ENCODE results near the gene DHRSX. TPM values are rescaled to one million over a fixed set of nuclear protein-coding genes. Genes with fewer than 3 reads are reported as not detected.
"Not testable (repeated sequence)": the region's sequence is repeated elsewhere in the genome, so short reads cannot be mapped to it uniquely, and the experiment has no call there.

The DHRSX gene
- total RNA-seq, 2 donors from 2014 or later: 14.8 to 46.5 TPM

DNA sequence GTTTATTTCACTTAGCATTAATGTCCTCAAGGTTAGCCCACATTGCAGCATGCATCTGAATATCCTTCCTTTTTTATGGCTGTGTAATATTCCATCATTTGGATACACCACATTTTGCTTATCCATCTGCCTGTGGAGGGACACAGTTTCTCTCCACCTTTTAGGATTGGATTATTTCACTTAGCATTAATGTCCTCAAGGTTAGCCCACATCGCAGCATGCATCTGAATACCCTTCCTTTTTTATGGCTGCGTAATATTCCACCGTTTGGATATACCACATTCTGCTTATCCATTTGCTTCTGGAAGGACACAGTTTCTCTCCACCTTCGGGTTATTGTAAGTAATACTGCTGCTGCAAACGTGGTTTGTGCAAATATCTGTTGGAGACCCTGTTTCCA lies 110.0 kb downstream of the DHRSX start:
- DNase-seq: no peak
- Histone ChIP-seq H3K4me3 (no peak overlapping the region), H3K9me3 (no peaks in the 10 kb centered on the region), H3K36me3 (replicated peaks in 1 of 2; ENCODE audit: insufficient read depth in 1 of 2, low read depth in 2 of 2) (no peaks in the 10 kb centered on the region), H3K27me3 (no peaks in the 10 kb centered on the region), H3K4me1 (peaks cover 17% of the 10 kb centered on the region), H3K27ac (no peak overlapping the region)
- no peak for TF ChIP-seq POLR2A (IDR thresholded peaks at IDR 0.05)
- TF ChIP-seq, protein P1, sequence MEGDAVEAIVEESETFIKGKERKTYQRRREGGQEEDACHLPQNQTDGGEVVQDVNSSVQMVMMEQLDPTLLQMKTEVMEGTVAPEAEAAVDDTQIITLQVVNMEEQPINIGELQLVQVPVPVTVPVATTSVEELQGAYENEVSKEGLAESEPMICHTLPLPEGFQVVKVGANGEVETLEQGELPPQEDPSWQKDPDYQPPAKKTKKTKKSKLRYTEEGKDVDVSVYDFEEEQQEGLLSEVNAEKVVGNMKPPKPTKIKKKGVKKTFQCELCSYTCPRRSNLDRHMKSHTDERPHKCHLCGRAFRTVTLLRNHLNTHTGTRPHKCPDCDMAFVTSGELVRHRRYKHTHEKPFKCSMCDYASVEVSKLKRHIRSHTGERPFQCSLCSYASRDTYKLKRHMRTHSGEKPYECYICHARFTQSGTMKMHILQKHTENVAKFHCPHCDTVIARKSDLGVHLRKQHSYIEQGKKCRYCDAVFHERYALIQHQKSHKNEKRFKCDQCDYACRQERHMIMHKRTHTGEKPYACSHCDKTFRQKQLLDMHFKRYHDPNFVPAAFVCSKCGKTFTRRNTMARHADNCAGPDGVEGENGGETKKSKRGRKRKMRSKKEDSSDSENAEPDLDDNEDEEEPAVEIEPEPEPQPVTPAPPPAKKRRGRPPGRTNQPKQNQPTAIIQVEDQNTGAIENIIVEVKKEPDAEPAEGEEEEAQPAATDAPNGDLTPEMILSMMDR (IDR thresholded peaks at IDR 0.05): no peak
- intact Hi-C loops (cut with DNase I): no loop called here
- no peak for ATAC-seq
- WGBS, 2 donors: 95 to 98% methylated on average over 5 of the region's 5 CpGs

DNA sequence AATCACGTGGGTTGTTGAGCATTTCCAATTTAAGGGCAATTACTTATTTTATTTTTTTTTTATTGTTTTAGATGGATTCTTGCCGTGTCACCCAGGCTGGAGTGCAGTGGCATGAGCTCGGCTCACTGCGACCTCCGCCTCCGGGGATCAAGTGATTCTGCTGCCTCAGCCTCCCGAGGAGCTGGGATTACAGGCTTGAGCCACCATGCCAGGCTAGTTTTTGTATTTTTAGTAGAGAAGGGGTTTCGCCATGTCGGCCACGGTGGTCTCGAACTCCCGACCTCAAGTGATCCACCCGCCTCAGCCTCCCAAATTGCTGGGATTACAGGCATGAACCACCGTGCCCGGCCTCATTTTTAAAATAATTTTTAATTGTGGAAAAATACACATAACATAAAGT lies 111.0 kb downstream of the DHRSX start:
- intact Hi-C loops (cut with DNase I); ATAC-seq; H3K27me3 ChIP-seq; H3K9me3 ChIP-seq; DNase-seq; H3K4me3 ChIP-seq; H3K27ac ChIP-seq; H3K36me3 ChIP-seq (replicated peaks in 1 of 2; ENCODE audit: insufficient read depth in 1 of 2, low read depth in 2 of 2): not testable (repeated sequence)
- peaks cover 14% of the 10 kb centered on the region for H3K4me1 ChIP-seq
- 91 to 98% methylated on average over 15 of the region's 15 CpGs for WGBS, 2 donors

DNA sequence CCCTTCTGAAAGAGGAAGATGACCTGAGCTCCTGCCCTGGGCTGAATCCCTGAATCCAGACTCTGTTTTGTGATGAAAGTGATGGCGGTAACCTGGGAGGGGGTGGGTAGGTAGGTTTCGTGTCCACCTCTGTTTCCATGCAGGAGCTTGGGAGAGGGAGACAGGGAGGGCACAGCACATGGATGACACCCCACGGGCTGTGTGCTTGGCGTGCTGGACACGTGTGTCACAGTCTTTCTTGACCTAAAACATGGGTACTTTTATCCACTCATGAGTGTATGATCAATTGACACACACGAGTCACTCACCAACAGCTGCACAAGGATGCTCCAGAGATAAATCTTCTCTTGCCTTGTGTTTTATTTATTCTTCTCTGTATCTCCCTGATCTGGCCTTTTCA lies 111.5 kb downstream of the DHRSX start:
- Histone ChIP-seq H3K27ac (no peak overlapping the region), H3K4me3 (no peak overlapping the region), H3K4me1 (peaks cover 14% of the 10 kb centered on the region), H3K9me3 (no peaks in the 10 kb centered on the region), H3K36me3 (replicated peaks in 1 of 2; ENCODE audit: insufficient read depth in 1 of 2, low read depth in 2 of 2) (no peaks in the 10 kb centered on the region), H3K27me3 (no peaks in the 10 kb centered on the region)
- 89 to 92% methylated on average over 6 of the region's 6 CpGs for WGBS, 2 donors
- intact Hi-C loops (cut with DNase I): no loop called here
- no peak for ATAC-seq
- TF ChIP-seq POLR2A (IDR thresholded peaks at IDR 0.05): no peak
- TF ChIP-seq, protein P1 (IDR thresholded peaks at IDR 0.05): no peak
- DNase-seq: no peak

DNA sequence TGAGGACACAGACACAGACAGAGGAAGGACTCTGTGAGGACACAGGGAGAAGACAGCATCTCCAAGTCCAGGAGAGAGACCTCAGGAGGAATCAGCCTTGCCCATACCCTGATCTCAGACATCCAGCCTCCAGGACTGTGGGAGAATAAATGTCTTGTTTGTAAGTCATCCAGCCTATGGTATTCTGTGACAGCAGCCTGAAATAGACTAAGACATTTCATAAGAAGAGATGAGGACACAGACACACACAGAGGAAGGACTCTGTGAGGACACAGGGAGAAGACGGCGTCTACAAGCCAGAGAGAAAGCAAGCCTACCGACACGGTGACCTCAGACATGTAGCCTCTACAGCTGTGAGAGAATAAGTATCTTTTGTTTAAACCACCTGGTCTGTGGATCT lies 112.1 kb downstream of the DHRSX start:
- TF ChIP-seq POLR2A (IDR thresholded peaks at IDR 0.05): no peak
- TF ChIP-seq, protein P1 (IDR thresholded peaks at IDR 0.05): no peak
- WGBS, 2 donors: 79 to 83% methylated on average over 4 of the region's 4 CpGs
- no peaks in the 10 kb centered on the region for H3K36me3 ChIP-seq (replicated peaks in 1 of 2; ENCODE audit: insufficient read depth in 1 of 2, low read depth in 2 of 2)
- no peak overlapping the region for H3K27ac ChIP-seq
- ATAC-seq: no peak
- H3K4me3 ChIP-seq: no peak overlapping the region
- no peaks in the 10 kb centered on the region for H3K9me3 ChIP-seq
- peaks cover 14% of the 10 kb centered on the region for H3K4me1 ChIP-seq
- no peak for DNase-seq
- H3K27me3 ChIP-seq: no peaks in the 10 kb centered on the region
- intact Hi-C loops (cut with DNase I): no loop called here

DNA sequence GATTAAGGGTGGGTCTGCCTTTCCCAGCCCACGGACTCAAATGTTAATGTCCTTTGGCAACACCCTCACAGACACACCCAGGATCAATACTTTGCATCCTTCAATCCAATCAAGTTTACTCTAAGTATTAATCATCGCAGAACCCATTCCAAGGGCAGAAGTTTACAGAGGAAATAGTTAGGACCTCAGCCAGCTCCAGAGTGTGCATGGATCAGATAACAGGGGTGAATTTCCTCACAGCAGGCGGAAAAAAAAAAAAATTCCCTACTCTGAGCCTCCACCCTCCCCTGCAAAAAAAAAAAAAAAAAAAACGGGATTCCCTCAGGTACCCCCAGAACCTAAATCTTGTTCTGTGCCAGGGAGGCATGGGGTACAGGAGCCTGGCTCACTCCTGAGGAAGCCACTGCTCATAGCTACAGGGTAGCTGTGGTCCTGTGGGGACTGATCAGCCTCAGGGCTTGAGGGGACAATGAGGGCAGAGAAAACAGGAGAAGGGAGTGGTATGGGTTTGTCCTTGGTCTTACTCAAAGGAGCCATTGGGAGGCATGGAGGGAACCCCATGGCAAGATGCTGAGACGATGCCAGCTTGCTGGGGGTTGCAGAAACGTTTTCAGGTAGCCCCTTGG lies 113.0 kb downstream of the DHRSX start:
- ATAC-seq: peak; percentile 85
- 23 to 30% methylated on average over 6 of the region's 6 CpGs for WGBS, 2 donors

More for the DNA sequence above, 113.0 kb downstream of the DHRSX start:
- DNase-seq: peak in 3 of 4 donors; percentile 19 to 50 (median 36)
- Histone ChIP-seq H3K4me3 (no peak overlapping the region), H3K36me3 (replicated peaks in 1 of 2; ENCODE audit: insufficient read depth in 1 of 2, low read depth in 2 of 2) (no peaks in the 10 kb centered on the region), H3K4me1 (peaks cover 14% of the 10 kb centered on the region), H3K27ac (peak overlapping the region in 1 of 4 donors; percentile 19), H3K27me3 (no peaks in the 10 kb centered on the region), H3K9me3 (no peaks in the 10 kb centered on the region)
- TF ChIP-seq POLR2A (IDR thresholded peaks at IDR 0.05): no peak
- TF ChIP-seq, protein P1 (IDR thresholded peaks at IDR 0.05): no peak
- intact Hi-C loops (cut with DNase I): no loop called here
